Neuronal stem cell (in vitro differentiated cells): ENCODE data around the gene EIF3A.

Experiments
- DNase-seq: peaks from one replicate; pipeline ENCODE4 v3.0.0-alpha.2; 2013; ENCODE audit warnings: low spot score
- H2AFZ ChIP-seq: one replicate; pipeline ENCODE4 v1.6.1; 2013; ENCODE audit warnings: mild to moderate bottlenecking, low read length, inconsistent platforms
- H2AK5ac ChIP-seq: 2 replicates; pipeline ENCODE4 v1.6.1; 2013; ENCODE audit warnings: low read depth, mild to moderate bottlenecking, inconsistent platforms, low read length, moderate library complexity, mixed read lengths
- H2BK120ac ChIP-seq: 2 replicates; pipeline ENCODE4 v1.6.1; 2013; ENCODE audit warnings: low read depth, mild to moderate bottlenecking, inconsistent platforms, low read length, moderate library complexity, mixed read lengths
- H2BK12ac ChIP-seq: one replicate; pipeline ENCODE4 v1.6.1; 2013; ENCODE audit warnings: low read length, inconsistent platforms
- H2BK15ac ChIP-seq: 2 replicates; pipeline ENCODE4 v1.6.1; 2013; ENCODE audit warnings: mild to moderate bottlenecking, low read length, inconsistent platforms, mixed read lengths
- H2BK5ac ChIP-seq: one replicate; pipeline ENCODE4 v1.6.1; 2013; ENCODE audit warnings: inconsistent platforms, mild to moderate bottlenecking, low read length, moderate library complexity
- H3K14ac ChIP-seq: one replicate; pipeline ENCODE4 v1.6.1; 2013; ENCODE audit warnings: low read length, inconsistent platforms
- H3K18ac ChIP-seq: 2 replicates; pipeline ENCODE4 v1.6.1; 2013; ENCODE audit warnings: low read length, inconsistent platforms
- H3K23ac ChIP-seq: 2 replicates; pipeline ENCODE4 v1.6.1; 2013; ENCODE audit warnings: low read depth, mild to moderate bottlenecking, mixed read lengths, low read length, inconsistent platforms; ENCODE audit not compliant: poor library complexity
- H3K27ac ChIP-seq: replicated peaks from 3 replicates; pipeline ENCODE4 v1.5.1; 2013; ENCODE audit warnings: low read length, inconsistent platforms
- H3K27me3 ChIP-seq, 3 experiments: 2 replicates each; pipeline ENCODE4 v1.6.1; 2013; ENCODE audit warnings: low read length in 3 of 3, mild to moderate bottlenecking in 2 of 3, inconsistent platforms in 1 of 3, low read depth in 1 of 3, mixed read lengths in 1 of 3, moderate library complexity in 1 of 3; ENCODE audit not compliant: control insufficient read depth in 3 of 3, insufficient read depth in 3 of 3
- H3K36me3 ChIP-seq, 2 donors: replicated peaks in 1 of 2; 2 replicates each; pipeline ENCODE4 v1.6.1; 2013; ENCODE audit warnings: low read length in 2 of 2; ENCODE audit not compliant: control insufficient read depth in 2 of 2, insufficient read depth in 2 of 2
- H3K4ac ChIP-seq: 2 replicates; pipeline ENCODE4 v1.6.1; 2013; ENCODE audit warnings: inconsistent platforms, mild to moderate bottlenecking, low read length, moderate library complexity
- H3K4me1 ChIP-seq, 2 donors: 1 replicate in 1 of 2; 2 replicates in 1 of 2; pipeline ENCODE4 v1.6.1; 2013; ENCODE audit warnings: low read length in 2 of 2, low read depth in 1 of 2; ENCODE audit not compliant: control insufficient read depth in 2 of 2, insufficient read depth in 1 of 2
- H3K4me2 ChIP-seq: one replicate; pipeline ENCODE4 v1.6.1; 2013; ENCODE audit warnings: mild to moderate bottlenecking, low read length, inconsistent platforms; ENCODE audit not compliant: insufficient read depth, poor library complexity, severe bottlenecking
- H3K4me3 ChIP-seq, 2 donors: 2 replicates each; pipeline ENCODE4 v1.5.1; 2013; ENCODE audit warnings: low read length in 2 of 2, mild to moderate bottlenecking in 2 of 2, inconsistent platforms in 1 of 2, moderate library complexity in 1 of 2
- H3K79me1 ChIP-seq: one replicate; pipeline ENCODE4 v1.6.1; 2013; ENCODE audit warnings: low read depth, mild to moderate bottlenecking, inconsistent platforms, low read length, moderate library complexity
- H3K9ac ChIP-seq: one replicate; pipeline ENCODE4 v1.6.1; 2013; ENCODE audit warnings: mild to moderate bottlenecking, low read depth, low read length, inconsistent platforms; ENCODE audit not compliant: poor library complexity
- H3K9me3 ChIP-seq, 2 donors: replicated peaks in 1 of 2; 2 replicates each; pipeline versions ENCODE3 to v1.6.1; 2013; ENCODE audit warnings: low read length in 2 of 2, mild to moderate bottlenecking in 2 of 2, inconsistent platforms in 1 of 2, low read depth in 1 of 2, mixed read lengths in 1 of 2, moderate library complexity in 1 of 2; ENCODE audit not compliant: control insufficient read depth in 2 of 2, insufficient read depth in 1 of 2
- H4K8ac ChIP-seq: one replicate; pipeline ENCODE4 v1.6.1; 2013; ENCODE audit warnings: low read depth, mild to moderate bottlenecking, inconsistent platforms, low read length, moderate library complexity
- H4K91ac ChIP-seq: one replicate; pipeline ENCODE4 v1.6.1; 2013; ENCODE audit warnings: low read length, low read depth, mild to moderate bottlenecking, inconsistent platforms; ENCODE audit not compliant: poor library complexity
- WGBS, 2 donors: extraction: QIAGEN DNeasy Blood & Tissue Kit; methylation state at CpG; one replicate each; pipeline ENCODE4 v1.1.7; 2013; ENCODE audit warnings: missing lambda C conversion rate in 2 of 2, mixed read lengths in 1 of 2; ENCODE audit not compliant: insufficient read length in 2 of 2, insufficient replicate concordance in 1 of 2; ENCODE audit errors: extremely low coverage in 2 of 2; 5-methylcytosine and 5-hydroxymethylcytosine counted together

The EIF3A gene

GRCh38 chr10:119087271-119087882, 6.8 kb upstream of the EIF3A start:
- Histone ChIP-seq H3K4me3 (no peak overlapping the region), H3K14ac (no peak overlapping the region), H2AFZ (no peak overlapping the region), H3K4me2 (no peak overlapping the region), H3K18ac (no peak overlapping the region), H2BK120ac (no peak overlapping the region), H2AK5ac (no peak overlapping the region), H2BK15ac (no peak overlapping the region), H3K27ac (no peak overlapping the region), H4K91ac (no peak overlapping the region), H3K27me3 (peaks cover 0 to 5% (median 0%) of the 10 kb centered on the region in 3 experiments), H3K23ac (no peak overlapping the region), H2BK12ac (no peak overlapping the region), H4K8ac (no peak overlapping the region), H3K4me1 (peaks cover 0 to 4% of the 10 kb centered on the region in 2 donors), H3K36me3 (no peaks in the 10 kb centered on the region), H2BK5ac (no peak overlapping the region), H3K9me3 (no peaks in the 10 kb centered on the region), H3K79me1 (peaks cover under 1% of the 10 kb centered on the region), H3K9ac (no peak overlapping the region), H3K4ac (no peak overlapping the region)
- WGBS, 2 donors = no CpG with 5 or more reads among the region's 4 CpGs
- DNase-seq = no peak

DNA sequence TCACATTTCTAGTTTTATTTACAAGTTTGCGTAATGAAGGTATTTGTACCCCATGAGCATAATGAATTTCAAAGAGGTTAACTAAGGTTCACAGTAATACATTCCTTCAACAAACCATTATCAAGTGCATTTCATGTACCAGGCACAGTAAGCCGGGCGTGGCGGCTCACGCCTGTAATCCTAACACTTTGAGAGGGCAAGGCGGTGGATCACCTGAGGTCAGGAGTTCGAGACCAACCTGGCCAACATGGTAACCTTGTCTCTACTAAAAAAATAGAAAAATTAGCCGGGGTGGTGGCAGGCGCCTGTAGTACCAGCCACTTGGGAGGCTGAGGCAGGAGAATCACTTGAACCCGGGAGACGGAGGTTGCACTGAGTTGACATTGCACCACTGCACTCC, 4.3 kb upstream of the EIF3A start:
- no peak overlapping the region for H2BK120ac ChIP-seq
- no peak overlapping the region for H2AFZ ChIP-seq
- no peak overlapping the region for H4K8ac ChIP-seq
- H2AK5ac ChIP-seq = no peak overlapping the region
- DNase-seq = no peak
- no peak overlapping the region for H3K4me3 ChIP-seq
- peaks cover 0 to 4% of the 10 kb centered on the region in 2 donors for H3K4me1 ChIP-seq
- H3K79me1 ChIP-seq = peaks cover 6% of the 10 kb centered on the region
- no peak overlapping the region for H4K91ac ChIP-seq
- no peak overlapping the region for H3K4me2 ChIP-seq
- H2BK12ac ChIP-seq = no peak overlapping the region
- no peak overlapping the region for H3K14ac ChIP-seq
- H3K9me3 ChIP-seq = no peaks in the 10 kb centered on the region
- no peak overlapping the region for H3K4ac ChIP-seq
- no peak overlapping the region for H2BK5ac ChIP-seq
- no peaks in the 10 kb centered on the region for H3K36me3 ChIP-seq
- no peak overlapping the region for H3K27ac ChIP-seq
- no peak overlapping the region for H3K23ac ChIP-seq
- H3K18ac ChIP-seq = no peak overlapping the region
- no peak overlapping the region for H3K9ac ChIP-seq
- no CpG with 5 or more reads among the region's 11 CpGs for WGBS, 2 donors
- H2BK15ac ChIP-seq = no peak overlapping the region
- no peaks in the 10 kb centered on the region for H3K27me3 ChIP-seq

GRCh38 chr10:119079599-119080520, 757 bp downstream of the EIF3A start:
- Histone ChIP-seq H3K4me1 (peaks cover 2 to 9% of the 10 kb centered on the region in 2 donors), H3K9ac (peak overlapping the region; percentile 98), H3K4ac (no peak overlapping the region), H3K27me3 (no peaks in the 10 kb centered on the region), H2BK5ac (peak overlapping the region; percentile 75), H3K4me3 (peak overlapping the region; percentile 55 to 95), H3K27ac (peak overlapping the region; percentile 66), H3K23ac (peak overlapping the region; percentile 98), H2AK5ac (peak overlapping the region; percentile 99), H3K4me2 (peak overlapping the region; percentile 78), H2BK120ac (peak overlapping the region; percentile 74), H3K36me3 (peaks cover 2 to 37% of the 10 kb centered on the region in 2 donors), H3K14ac (peak overlapping the region; percentile 99), H2BK15ac (peak overlapping the region; percentile 81), H2BK12ac (no peak overlapping the region), H4K91ac (peak overlapping the region; percentile 65), H4K8ac (peak overlapping the region; percentile 30), H3K9me3 (peaks cover 0 to 3% of the 10 kb centered on the region in 2 donors), H2AFZ (peak overlapping the region; percentile 87), H3K18ac (peak overlapping the region; percentile 99), H3K79me1 (peaks cover 10% of the 10 kb centered on the region)
- WGBS, 2 donors = no CpG with 5 or more reads among the region's 48 CpGs
- DNase-seq = peak; percentile 45
